GM12875 (cell line): ENCODE measurements around the gene RSPRY1.
A peak's percentile ranks its signal among the peaks of the same experiment; 100 is the strongest.

Source experiments
- H3K4me3 ChIP-seq: one replicate; pipeline ENCODE4 v1.5.1; 2011; ENCODE audit warnings: low read depth, low read length, control low read depth
- CTCF ChIP-seq: IDR thresholded peaks from 2 replicates; pipeline ENCODE4 v1.5.1; 2011; ENCODE audit warnings: low read depth, mild to moderate bottlenecking, control low read depth, inconsistent platforms, low read length, moderate library complexity, borderline replicate concordance; ENCODE audit not compliant: insufficient read depth

Gene RSPRY1

DNA sequence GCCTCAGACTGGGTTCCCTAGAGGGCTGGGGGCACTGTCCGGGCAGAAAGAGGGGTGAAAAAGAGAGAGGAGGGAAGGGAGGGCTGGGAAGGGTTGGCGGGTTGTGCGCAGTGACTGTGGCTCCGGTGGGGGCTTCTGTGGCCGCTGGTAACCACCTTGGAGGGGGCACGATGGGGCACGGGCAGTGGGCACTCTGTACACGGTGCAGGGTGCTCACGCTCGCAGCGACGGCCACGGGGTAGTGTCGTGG, 97.8 kb downstream of the RSPRY1 start:
- no peak for TF ChIP-seq CTCF
- H3K4me3 ChIP-seq: no peak overlapping the region

DNA sequence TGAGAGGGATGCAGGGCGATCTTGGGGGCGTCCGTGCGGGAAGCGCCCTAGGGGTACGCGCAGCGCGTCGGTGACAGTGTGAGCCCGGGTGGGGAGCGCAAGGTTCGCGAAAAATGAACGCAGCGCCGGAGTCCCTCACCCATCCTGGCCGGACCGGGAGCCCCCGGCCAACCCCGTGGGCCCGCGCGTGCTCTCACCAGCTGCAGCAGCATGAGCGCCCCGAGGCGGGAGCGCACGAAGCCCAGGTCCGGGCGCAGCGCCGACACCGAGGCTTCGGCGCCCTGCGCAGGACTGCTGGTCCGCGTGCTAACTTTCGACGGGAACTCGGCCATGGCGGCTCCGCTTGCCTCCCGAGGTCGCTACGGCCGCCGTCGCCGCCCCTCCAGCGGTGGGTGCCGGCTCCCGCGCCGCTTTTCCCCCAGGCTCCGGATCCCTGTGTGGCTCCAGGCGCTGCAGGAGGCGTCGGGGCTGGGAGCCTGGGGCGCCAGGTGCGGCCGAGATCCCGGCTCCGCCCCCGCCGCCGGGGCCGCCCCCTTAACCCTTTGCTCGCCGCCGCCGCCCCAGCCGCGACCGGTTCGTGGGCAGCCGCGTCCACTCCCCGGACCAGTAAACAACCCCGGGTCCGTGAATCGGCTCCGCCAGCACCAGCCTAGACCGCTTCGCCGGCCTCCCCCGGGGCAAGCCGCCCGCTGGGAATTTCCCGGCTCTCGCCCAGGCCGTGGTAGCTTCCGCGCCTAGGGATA, 98.3 kb downstream of the RSPRY1 start, which contains the start of gene PLLP:
Gene PLLP (minus strand): TSS at position 464 of the 743 bp plus-strand sequence. CDS start 132 bp downstream, at position 332.
- H3K4me3 ChIP-seq: peak within 1 kb of the TSS; percentile 53
- TF ChIP-seq CTCF: no peak

- TF ChIP-seq CTCF: no peak
- peak overlapping the region; percentile 53 for H3K4me3 ChIP-seq
These were observed 98.8 kb downstream of the RSPRY1 start for GRCh38 chr16:57284952-57285363.

DNA sequence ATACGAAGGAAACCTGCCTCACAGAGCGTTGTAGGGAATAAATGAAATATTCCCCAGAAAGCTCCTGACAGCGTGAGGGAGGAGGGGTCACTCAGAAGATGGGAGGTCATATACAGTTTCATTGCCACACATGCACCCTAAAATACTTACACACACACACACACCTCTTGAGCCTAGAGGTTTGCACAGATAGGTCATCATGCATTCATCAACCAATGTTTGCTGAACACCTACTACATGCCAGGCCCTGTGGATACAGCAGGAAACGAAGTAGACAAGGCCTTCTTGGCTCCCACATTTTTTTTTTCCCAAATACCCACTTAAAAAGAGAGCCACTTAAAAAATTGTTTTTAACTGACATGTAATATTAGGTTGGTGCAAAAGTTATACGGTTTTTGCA, 99.2 kb downstream of the RSPRY1 start:
- TF ChIP-seq CTCF: no peak
- H3K4me3 ChIP-seq: no peak overlapping the region

- no peak overlapping the region for H3K4me3 ChIP-seq
- no peak for TF ChIP-seq CTCF
These were observed 103.5 kb downstream of the RSPRY1 start for GRCh38 chr16:57289391-57290257.
